NOMO-1 treated with dmso at 0.1 percent for 144 hours (cell line): ENCODE data around the gene DSCAM.
"Not testable (repeated sequence)": the region's sequence is repeated elsewhere in the genome, so short reads cannot be mapped to it uniquely, and the experiment has no call there.

Experiments
- DNase-seq: peaks from one replicate; lab custom pipeline; 2025; ENCODE audit not compliant: unreplicated experiment; lab: John Stamatoyannopoulos, UW

DSCAM gene

DNA sequence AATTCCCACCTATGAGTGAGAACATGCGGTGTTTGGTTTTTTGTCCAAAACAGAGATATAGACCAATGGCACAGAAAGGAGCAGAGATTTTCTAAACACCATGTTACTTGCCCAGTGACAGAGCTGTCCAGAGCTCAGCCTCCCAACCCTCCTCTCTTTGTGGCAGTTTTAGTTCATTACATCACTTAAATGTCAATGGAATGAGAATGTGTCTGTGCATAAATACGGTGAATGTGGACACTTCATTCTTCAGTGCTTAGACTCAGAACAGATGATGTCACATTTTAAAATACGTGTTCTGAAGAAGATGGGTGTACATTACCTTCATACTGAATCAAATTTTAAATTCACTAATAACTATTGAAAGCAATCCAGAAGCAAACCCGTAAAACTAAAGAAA lies 374.9 kb downstream of the DSCAM start:
- no peak for DNase-seq

DNA sequence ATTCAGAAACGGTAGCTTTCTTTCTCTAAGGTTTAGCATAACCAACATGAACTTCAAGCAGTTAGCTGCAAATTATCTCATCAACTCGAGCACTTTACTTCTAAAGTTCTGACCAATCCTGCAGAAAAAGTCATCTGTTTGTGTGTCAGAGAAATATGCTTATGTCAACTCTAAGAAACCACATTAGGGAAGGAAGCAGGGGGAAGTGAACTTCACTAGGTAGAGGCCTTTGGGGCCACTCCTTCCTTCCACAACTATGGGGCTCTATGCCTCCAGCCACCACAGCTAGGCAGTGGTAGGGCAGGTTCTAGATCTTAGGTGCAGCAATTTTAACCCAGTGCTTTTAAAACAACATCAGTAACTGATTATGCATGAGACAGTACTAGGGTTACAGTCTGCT lies 375.9 kb downstream of the DSCAM start:
- DNase-seq, result peak; percentile 10

DNA sequence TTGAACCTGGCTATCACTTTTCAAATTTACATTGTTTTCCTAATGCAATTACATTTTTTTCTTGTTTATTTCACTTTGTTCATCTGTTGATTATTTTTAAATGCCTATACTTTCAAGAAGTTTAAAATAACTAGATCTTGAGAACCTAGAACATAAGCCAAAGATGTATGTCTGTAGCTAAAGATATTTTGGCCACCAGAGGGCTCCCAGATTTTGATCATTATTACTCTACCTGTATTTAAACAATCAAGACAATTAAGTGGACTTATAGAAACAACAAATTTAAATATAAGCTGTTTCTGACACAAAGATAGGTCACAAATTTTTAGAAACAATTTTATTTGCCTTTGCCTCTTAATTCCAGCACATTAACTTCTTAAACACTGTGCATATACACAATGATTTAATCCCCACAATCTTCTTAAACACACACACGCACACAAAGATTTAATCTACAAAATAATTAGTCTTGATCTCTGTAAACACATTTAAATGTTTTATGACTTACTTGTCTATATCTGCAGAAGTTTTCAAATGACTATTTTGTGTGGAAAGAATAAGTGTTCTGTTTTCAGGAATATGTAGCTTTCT lies 380.0 kb downstream of the DSCAM start:
- DNase-seq, result no peak

DNA sequence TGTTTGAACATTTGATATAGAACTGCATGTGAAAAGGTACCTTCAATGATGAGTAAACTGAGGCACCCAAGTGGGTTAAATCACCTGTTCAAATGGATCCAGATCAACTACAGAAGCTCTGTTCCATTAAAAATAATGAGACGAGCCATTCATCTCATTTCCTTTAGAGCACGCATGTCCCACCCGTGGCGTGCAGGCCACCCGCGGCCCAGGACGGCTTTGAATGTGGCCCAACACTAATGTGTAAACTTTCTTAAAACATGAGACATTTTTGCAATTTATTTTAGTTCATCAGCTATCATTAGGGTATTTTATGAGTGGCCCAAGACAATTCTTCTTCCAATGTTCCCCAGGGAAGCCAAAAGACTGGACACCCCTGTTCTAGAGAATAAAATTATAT lies 381.6 kb downstream of the DSCAM start:
- DNase-seq, result no peak

DNA sequence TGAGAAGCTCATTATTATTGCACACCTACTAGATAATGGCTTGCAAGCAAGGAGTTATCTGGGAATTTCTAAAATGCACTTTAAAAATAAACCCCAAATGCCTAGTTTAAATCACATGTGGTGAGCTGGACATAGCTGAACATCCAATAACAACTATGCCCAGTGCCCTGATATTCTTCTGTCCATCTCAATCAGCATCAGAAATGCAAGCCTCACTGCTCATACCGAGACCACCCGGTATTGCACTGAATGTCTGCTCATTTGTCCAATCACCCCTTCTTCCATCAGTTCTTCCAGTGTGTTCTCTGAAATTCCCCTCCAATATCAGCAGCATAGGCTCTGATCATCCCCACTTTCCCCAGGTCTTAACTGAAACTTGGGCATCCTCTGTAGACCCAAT lies 383.8 kb downstream of the DSCAM start:
- no peak for DNase-seq

DNA sequence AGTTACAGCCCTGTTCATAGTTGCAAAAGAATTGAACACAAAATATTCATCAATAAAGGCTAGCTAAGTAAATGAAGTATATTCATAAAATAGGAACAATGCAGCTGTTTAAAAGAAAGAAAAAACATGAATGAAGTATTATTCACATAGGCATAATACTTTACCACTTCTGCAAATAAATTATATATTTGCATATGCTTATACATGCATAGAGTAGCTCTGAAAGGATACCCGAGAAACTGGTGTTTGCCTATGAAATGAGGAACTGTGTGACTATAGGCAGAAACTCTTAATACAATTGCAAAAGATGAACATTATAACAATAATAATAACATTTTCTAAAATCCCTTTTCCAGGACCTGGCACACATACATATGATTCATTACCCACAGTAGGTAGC lies 385.9 kb downstream of the DSCAM start:
- no peak for DNase-seq

DNA sequence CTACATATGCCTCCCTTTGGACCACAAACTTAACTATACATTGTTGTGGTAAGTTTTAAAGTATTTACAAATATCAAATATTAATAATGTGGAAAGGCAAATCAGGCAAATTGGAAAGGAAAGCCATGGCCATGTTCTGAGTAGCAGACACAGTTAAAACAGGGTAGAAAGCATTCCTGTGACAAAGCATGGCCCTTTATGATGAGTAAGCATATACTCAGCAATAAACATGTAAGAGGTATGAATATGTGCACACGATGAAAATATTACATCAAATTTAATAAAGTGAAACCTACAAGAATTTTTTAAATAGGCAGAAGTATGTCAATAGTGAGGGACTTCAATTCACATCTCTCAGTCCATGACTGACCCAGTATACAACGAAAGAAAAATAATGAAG lies 389.2 kb downstream of the DSCAM start:
- DNase-seq, result no peak

DNA sequence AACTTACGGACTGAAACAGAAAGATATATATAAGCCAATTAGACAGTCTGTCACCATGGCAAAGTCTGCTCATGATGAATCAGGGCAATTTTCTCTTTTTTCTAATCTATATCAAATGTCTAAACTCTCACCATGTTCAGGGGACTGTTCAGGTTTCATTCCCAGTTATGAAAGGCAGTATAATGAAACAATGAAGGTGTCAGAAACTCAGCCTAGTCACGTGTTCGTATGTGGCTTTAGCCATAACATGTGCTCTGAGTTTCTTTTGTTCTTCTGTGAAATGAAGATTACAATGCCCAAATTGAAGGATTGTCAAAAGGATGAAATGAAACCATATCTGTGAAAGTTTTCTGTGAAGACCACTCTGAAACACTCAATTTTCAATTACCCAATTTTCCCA lies 392.9 kb downstream of the DSCAM start:
- no peak for DNase-seq

DNA sequence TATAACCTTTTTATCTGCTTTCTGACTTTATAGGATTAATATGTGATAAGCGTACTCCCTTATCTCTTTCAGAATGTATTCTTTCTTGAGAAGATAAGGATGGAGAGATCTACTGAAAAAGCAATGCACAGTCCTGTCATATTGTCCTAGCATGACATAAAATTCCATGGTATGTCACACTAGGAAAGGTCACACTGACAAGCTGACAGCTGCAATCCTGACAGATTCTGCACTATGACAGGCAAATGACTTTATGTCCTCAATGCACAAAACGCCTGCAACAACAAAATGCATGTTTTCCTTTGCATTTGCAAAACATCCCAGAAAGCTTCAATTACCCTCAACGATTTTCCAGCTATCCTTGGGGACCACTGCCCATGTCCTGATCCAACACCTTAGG lies 393.8 kb downstream of the DSCAM start:
- DNase-seq, result no peak

DNA sequence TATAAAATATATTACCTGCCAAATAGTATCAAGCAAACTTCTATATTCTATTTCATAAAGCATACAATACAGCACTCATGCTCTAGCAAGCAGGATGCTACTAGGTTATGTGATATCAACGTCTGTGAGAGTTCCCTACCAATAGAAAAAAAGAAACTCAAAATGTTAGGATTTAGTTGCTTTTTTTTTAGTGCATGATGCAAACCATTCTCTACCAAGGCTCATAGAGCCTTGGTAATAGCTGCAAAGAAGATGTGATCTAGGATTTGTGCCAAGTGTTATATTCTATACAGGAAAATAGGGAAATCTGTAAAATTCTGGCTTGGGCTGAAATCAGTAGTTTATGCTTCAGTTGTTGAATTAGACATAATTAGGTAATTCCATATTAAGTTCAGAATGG lies 394.4 kb downstream of the DSCAM start:
- no peak for DNase-seq

DNA sequence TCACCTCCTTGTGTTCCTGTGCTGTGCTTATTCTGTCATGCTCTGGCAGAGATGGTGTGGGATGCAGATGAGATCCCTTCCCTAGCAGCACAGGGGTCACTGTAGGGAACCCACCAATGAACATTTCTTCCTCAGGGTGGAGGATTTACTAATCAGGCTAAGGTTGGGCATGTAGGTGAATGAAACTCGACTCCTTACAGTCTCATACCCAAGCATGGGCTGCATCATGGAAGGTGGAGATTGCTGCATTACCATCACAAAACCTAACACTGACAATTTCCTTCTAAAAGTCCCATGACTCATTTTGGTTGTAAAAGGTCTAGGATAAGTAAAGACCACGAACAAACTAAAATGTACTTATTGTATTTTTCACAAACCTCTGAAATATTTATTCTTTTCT lies 399.9 kb downstream of the DSCAM start:
- DNase-seq, result no peak

DNA sequence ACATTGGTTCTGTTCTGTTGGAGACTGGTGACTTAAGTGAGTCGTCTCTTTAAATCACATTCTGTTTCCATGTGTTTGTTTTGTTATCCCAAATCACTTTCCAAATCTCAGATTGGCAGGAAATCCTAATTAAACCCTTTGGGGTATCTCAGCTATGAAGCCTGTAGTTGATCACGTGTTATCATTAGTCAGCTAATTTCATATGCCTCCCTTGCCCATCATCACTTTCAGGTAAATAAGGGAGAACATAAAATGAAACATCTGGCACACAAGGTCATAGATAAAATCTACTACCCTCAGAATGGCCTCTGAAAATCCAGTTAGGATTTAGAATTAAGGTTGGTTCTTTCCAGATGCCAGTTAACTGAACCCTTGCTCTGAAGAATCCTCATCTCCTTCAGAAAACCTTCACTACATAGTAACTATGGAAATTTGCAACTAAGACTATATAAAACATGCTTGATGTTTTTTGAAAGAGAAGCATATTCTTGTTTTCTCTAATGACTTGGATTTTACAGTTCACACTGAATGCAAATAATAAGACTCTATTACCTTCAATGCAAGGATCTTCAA lies 401.5 kb downstream of the DSCAM start:
- no peak for DNase-seq

DNA sequence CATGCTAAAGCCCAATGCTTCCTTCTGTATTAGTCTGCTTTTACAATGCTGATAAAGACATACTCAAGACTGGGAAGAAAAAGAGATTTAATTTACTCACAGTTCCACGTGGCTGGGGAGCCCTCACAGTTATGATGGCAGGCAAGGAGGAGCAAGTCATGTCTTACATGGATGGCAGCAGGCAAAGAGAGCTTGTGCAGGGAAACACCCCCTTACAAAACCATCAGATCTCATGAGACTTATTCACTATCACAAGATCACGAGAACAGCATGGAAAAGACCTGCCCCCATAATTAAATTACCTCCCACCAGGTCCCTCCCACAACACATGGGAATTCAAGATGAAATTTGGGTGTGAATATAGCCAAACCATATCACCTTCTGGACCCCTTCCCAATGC lies 407.4 kb downstream of the DSCAM start:
- DNase-seq, result not testable (repeated sequence)

DNA sequence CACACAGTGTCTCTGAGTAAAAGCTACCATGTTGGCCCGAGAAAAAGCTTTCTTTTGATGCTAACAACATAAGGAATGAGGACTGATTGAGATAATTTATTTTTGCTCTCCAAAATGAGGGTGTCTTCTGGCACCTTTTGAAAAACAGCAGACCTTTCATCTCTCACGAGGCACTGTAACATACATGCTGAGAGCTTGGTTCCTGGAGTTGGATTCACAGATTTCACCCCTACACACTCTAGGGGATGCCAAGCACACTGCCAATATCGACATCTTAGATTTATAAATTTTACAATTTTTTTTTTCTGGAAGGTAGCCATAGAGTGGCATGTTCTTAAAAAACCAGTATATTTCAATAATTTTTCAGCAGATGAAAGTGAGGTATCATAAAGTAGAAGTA lies 408.3 kb downstream of the DSCAM start:
- DNase-seq, result no peak

DNA sequence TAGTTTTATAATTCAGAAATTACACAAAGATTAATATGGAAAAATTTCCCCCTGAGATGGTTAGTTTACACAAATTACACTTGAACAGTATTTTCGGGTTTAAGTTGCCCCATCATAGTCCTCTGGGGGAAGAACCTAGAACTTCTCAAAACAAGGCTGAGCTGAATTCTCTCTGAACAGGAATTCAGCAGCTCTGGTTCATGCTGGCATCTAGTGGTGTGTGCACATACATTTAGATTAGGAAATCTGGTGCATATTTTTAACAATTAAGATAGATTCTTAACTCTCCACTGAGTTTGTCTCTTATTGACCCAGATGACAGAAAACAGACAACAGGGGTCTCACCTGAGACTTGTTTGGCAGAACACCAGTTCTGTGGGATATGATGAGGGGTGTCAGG lies 410.7 kb downstream of the DSCAM start:
- no peak for DNase-seq

DNA sequence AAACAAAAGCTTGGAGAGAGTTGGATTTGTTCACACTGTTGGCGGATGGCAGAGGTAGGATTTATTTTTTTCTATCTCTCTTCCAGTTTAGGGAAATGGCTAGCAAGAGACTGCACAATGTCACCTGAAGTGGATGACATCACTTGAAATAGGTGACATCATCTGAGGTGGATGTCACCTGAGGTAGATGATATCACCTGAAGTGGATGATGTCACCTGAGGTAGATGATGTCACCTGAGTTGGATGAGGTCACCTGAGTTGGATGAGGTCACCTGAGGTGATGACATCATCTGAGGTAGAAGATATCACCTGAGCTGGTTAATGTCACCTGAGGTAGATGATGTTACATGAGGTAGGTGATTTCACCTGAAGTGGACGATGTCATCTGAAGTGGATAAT lies 413.4 kb downstream of the DSCAM start:
- no peak for DNase-seq

DNA sequence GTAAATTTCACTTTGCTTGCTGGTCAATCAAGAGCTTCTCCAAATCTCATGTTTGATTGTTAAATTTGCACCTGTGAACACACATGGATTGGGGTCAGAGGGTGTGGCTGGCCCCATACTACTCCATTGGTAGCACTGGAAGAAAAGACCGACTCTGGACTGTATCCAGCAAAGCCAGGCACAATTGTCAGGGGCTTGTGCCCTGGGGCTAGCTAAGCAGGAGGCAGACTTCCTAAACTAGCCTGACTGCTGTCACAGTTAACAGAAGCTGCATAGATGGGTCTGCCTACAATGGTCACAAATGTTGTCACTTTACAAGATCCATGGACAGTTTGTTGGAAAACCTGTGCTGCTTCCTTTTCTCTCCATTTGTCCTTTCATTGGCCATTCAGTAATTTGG lies 421.0 kb downstream of the DSCAM start:
- no peak for DNase-seq

DNA sequence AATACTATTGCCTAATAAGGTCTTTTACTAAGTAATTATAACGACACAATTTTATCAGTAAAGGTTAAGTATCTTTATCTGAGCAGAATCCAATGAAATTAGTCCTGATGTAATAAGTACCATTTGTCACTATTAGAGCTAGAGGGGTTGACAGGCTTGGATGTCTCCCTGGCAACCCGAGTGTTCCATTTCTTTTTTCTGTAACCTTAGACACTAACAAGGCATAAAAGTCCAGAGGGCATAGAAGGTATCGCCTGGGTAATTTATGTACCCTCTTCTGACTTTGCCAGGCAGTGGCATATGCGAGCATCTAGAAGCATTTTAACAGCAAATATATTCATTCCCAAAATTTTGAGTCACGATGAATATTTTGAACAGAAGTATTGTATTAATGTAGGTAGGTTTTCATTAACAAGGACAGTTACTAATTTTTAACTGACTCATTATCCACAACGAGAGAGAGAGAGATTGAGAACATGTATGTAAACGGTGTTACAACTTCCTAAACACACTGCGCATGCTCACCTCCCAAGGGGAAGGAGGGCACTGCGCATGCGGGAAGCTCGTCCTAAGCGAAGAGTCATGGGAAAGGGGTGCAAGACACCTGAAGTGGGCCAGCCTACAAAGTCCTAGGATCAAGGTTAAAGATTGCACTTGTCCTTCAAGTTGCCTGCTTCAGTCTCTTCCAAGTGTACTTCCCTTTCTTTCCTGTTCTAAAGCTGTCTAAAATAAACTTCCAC lies 423.9 kb downstream of the DSCAM start:
- DNase-seq, result no peak

DNA sequence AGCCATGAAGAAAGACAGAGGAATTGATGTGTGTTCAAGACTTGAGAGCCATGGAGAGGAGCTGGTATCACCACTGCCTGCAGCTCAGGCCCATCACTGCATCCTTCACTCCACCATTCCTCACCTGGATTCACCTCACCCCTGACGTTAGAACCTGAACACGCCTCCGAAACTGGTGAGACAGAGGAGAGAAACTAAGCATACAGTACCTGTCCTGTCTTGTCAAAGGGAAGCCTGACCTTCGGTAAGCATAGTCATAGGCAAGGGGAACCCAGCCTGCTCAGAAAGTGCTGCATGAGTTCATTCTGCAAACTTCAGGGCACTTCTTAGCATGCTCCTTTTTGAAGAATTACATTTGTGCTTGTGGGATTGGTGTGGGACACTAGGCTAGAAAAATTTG lies 425.8 kb downstream of the DSCAM start:
- DNase-seq, result no peak

DNA sequence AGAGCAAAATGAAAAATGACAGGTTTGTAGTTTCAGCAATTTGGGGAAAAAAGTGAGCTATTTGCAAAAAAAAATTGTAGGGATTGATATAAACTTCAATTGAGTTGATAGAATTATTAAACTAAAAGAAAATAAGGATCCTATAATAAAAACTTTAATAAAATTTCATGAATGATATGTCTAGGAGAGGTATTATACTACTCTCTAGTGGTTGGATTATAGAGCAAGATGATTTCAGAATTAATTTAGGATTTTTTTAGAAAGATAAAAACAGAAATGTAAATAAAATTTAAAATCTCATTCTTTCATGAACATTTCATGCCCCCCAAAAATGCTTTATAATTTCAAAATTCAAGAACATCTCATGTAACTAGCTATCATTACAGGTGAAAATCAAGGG lies 430.4 kb downstream of the DSCAM start:
- DNase-seq, result no peak

DNA sequence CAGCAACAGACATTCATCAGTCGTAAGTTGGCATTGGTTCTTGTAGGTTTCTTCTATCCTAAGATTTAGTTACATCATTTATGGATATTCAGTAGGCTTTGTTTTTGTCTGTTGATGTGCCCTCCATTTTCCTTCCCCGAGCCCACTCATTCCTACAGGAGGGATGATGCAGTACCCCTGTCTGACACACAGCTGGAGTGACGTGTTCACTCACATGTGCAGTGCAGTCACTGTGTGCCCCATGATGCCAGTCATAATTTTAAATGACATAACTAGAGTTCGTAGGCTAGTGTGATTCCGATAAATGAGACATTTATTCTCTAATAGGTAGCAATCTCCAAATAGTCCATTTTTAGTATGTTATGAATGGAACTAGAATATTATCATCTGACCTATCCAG lies 438.4 kb downstream of the DSCAM start:
- no peak for DNase-seq

DNA sequence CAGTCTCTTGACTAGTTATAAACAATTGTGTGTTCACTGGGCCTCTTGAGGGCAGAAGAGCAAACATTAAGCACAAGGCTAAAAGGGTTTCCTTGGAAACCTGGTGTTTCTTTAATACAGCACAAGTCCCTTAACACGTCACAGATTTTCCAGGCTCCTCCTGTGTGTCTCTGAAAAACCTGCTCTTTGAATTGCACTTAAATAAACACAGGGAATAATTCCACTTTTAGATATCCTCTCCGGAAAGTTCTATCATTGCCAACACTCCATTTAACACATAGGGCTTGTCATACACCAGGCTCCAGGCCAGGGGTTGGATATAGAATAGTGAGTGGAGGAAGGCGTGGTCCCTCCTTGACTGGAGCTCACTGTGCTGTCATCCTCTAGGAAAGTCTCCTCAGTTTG lies 442.6 kb downstream of the DSCAM start:
- DNase-seq, result no peak
